Fibroblast of lung (primary cell): ENCODE measurements around the gene CRYBB2. TPM values are rescaled to one million over a fixed set of nuclear protein-coding genes. Genes with fewer than 3 reads are reported as not detected.

ENCODE experiments used
- DNase-seq, 2 donors: peaks; one replicate each; pipeline versions ENCODE4 v3.0.0 to v3.0.0-alpha.2; 2010; ENCODE audit warnings: low read depth in 2 of 2
- H2AFZ ChIP-seq: 2 replicates; pipeline ENCODE4 v1.5.1; 2012; ENCODE audit warnings: low read length, control low read depth, inconsistent platforms
- H3K27ac ChIP-seq: 2 replicates; pipeline ENCODE4 v1.5.1; 2011; ENCODE audit warnings: low read length, control low read depth; ENCODE audit not compliant: insufficient read depth
- H3K27me3 ChIP-seq: 2 replicates; pipeline ENCODE4 v1.5.1; 2011; ENCODE audit warnings: mild to moderate bottlenecking, low read length; ENCODE audit not compliant: control insufficient read depth, insufficient read depth
- H3K36me3 ChIP-seq: 2 replicates; pipeline ENCODE4 v1.5.1; 2011; ENCODE audit warnings: low read length; ENCODE audit not compliant: control insufficient read depth, insufficient read depth
- H3K4me1 ChIP-seq: 2 replicates; pipeline ENCODE4 v1.5.1; 2011; ENCODE audit warnings: low read length; ENCODE audit not compliant: control insufficient read depth, insufficient read depth; ENCODE audit errors: extremely low read depth
- H3K4me2 ChIP-seq: 2 replicates; pipeline ENCODE4 v1.5.1; 2011; ENCODE audit warnings: low read length, control low read depth; ENCODE audit not compliant: insufficient read depth; ENCODE audit errors: extremely low read depth
- H3K4me3 ChIP-seq, 4 experiments: fragments of 200-600 bp in 1 of 4; sonication (generic) in 1 of 4; replicated peaks in 1 of 4; 2 replicates each; pipeline ENCODE4 v1.5.1; 2011 to 2016; ENCODE audit warnings: low read length in 4 of 4, low read depth in 3 of 4, mild to moderate bottlenecking in 3 of 4, control low read depth in 2 of 4, inconsistent platforms in 1 of 4, mixed read lengths in 1 of 4; ENCODE audit not compliant: insufficient read depth in 1 of 4; ENCODE audit errors: control extremely low read depth in 1 of 4
- H3K79me2 ChIP-seq: 2 replicates; pipeline ENCODE4 v1.5.1; 2012; ENCODE audit warnings: mild to moderate bottlenecking, low read length, inconsistent platforms; ENCODE audit not compliant: control insufficient read depth, insufficient read depth
- H3K9ac ChIP-seq: 2 replicates; pipeline ENCODE4 v1.5.1; 2011; ENCODE audit warnings: mild to moderate bottlenecking, low read length, control low read depth; ENCODE audit not compliant: insufficient read depth
- H3K9me3 ChIP-seq: 2 replicates; pipeline ENCODE4 v1.5.1; 2012; ENCODE audit warnings: low read depth, low read length; ENCODE audit not compliant: control insufficient read depth, insufficient read depth
- H4K20me1 ChIP-seq: 2 replicates; pipeline ENCODE4 v1.5.1; 2011; ENCODE audit warnings: low read length; ENCODE audit not compliant: control insufficient read depth, insufficient read depth; ENCODE audit errors: extremely low read depth
- CTCF ChIP-seq, 2 donors: IDR thresholded peaks in 1 of 2; conservative IDR thresholded peaks in 1 of 2; 1 replicate in 1 of 2; 2 replicates in 1 of 2; pipeline ENCODE4 v1.5.1; 2011 to 2012; ENCODE audit warnings: low read length in 2 of 2, control low read depth in 1 of 2, inconsistent platforms in 1 of 2, low read depth in 1 of 2, mild to moderate bottlenecking in 1 of 2
- EZH2 ChIP-seq: IDR thresholded peaks from 2 replicates; pipeline ENCODE4 v1.5.1; 2012; ENCODE audit warnings: low read length, control low read depth, mild to moderate bottlenecking; ENCODE audit errors: missing control alignments
- polyA plus RNA-seq, 2 donors: library from polyadenylated mRNA; depleted of rRNA in 1 of 2; stranded (reverse) in 1 of 2; unstranded in 1 of 2; fragments of >200 nt; gene quantifications; 2 replicates each; pipeline ENCODE4 v1.2.1, GENCODE V29; 2011 to 2012; ENCODE audit warnings: missing spikeins in 1 of 2
- total RNA-seq: library from RNA; depleted of rRNA; stranded (reverse); fragments of >200 nt; gene quantifications from 2 replicates; pipeline ENCODE4 v1.2.1, GENCODE V29; 2014

The CRYBB2 gene
- total and polyA plus RNA-seq, 2 donors (not counting 1 experiment from before 2014, with no cell fraction given) = not detected

- no peaks in the 10 kb centered on the region for H3K9me3 ChIP-seq
- no peak overlapping the region for H3K27ac ChIP-seq
- no peak overlapping the region for H3K4me2 ChIP-seq
- H2AFZ ChIP-seq = no peak overlapping the region
- no peak overlapping the region for H3K9ac ChIP-seq
- H3K27me3 ChIP-seq = no peaks in the 10 kb centered on the region
- H4K20me1 ChIP-seq = no peaks in the 10 kb centered on the region
- H3K4me1 ChIP-seq = no peaks in the 10 kb centered on the region
- H3K36me3 ChIP-seq = no peaks in the 10 kb centered on the region
- TF ChIP-seq EZH2 = no peak
- no peak for TF ChIP-seq CTCF (conservative IDR thresholded peaks at IDR 0.05 in 1 of 2, IDR thresholded peaks at IDR 0.05 in 1 of 2; ENCODE audit: low read depth in 1 of 2, low read length in 2 of 2)
- no peaks in the 10 kb centered on the region for H3K79me2 ChIP-seq
- no peak overlapping the region for H3K4me3 ChIP-seq
- DNase-seq = no peak
Measured at GRCh38 chr22:25212337-25212736, 7.1 kb upstream of the CRYBB2 start.

GRCh38 chr22:25213221-25213620 lies 6.2 kb upstream of the CRYBB2 start:
- no peaks in the 10 kb centered on the region for H3K36me3 ChIP-seq
- H4K20me1 ChIP-seq = no peaks in the 10 kb centered on the region
- H3K79me2 ChIP-seq = no peaks in the 10 kb centered on the region
- no peak overlapping the region for H3K4me3 ChIP-seq
- no peak overlapping the region for H3K9ac ChIP-seq
- H3K27ac ChIP-seq = no peak overlapping the region
- TF ChIP-seq EZH2 = no peak
- no peak overlapping the region for H2AFZ ChIP-seq
- no peaks in the 10 kb centered on the region for H3K9me3 ChIP-seq
- H3K4me2 ChIP-seq = no peak overlapping the region
- no peak for DNase-seq
- H3K27me3 ChIP-seq = no peaks in the 10 kb centered on the region
- H3K4me1 ChIP-seq = no peaks in the 10 kb centered on the region

- Histone ChIP-seq H3K4me1 (no peaks in the 10 kb centered on the region), H3K4me3 (no peak overlapping the region), H3K9me3 (no peaks in the 10 kb centered on the region), H3K27ac (no peak overlapping the region), H4K20me1 (no peaks in the 10 kb centered on the region), H3K4me2 (no peak overlapping the region), H3K36me3 (no peaks in the 10 kb centered on the region), H3K79me2 (no peaks in the 10 kb centered on the region), H2AFZ (no peak overlapping the region), H3K27me3 (no peaks in the 10 kb centered on the region), H3K9ac (no peak overlapping the region)
- no peak for DNase-seq
- TF ChIP-seq EZH2 = no peak
- TF ChIP-seq CTCF (conservative IDR thresholded peaks at IDR 0.05 in 1 of 2, IDR thresholded peaks at IDR 0.05 in 1 of 2; ENCODE audit: low read depth in 1 of 2, low read length in 2 of 2) = no peak
Measured at GRCh38 chr22:25216230-25216629, 3.2 kb upstream of the CRYBB2 start.
